Immature natural killer cell (primary cell): ENCODE results near the gene GNPTAB. TPM values are rescaled to one million over a fixed set of nuclear protein-coding genes. Genes with fewer than 3 reads are reported as not detected.
A peak's percentile ranks its signal among the peaks of the same experiment; 100 is the strongest.

ENCODE experiments used
- DNase-seq, 3 donors: peaks; one replicate each; pipeline ENCODE4 v3.0.0; 2022; ENCODE audit warnings: mixed read lengths in 1 of 3
- H3K27ac Mint-ChIP-seq, 6 donors: one replicate each; pipeline ENCODE4 v1.8.0; 2020; ENCODE audit warnings: mixed read lengths in 6 of 6, mild to moderate bottlenecking in 5 of 6, inconsistent platforms in 4 of 6, moderate library complexity in 3 of 6
- H3K27me3 Mint-ChIP-seq, 3 donors: one replicate each; pipeline ENCODE4 v1.8.0; 2020 to 2021; ENCODE audit warnings: low read depth in 3 of 3, mild to moderate bottlenecking in 3 of 3, mixed read lengths in 3 of 3, moderate library complexity in 3 of 3, inconsistent platforms in 1 of 3
- H3K36me3 Mint-ChIP-seq, 3 donors: one replicate each; pipeline ENCODE4 v1.8.0; 2020; ENCODE audit warnings: mixed read lengths in 3 of 3, inconsistent platforms in 2 of 3, mild to moderate bottlenecking in 2 of 3
- H3K4me1 Mint-ChIP-seq, 2 donors: one replicate each; pipeline ENCODE4 v1.8.0; 2020; ENCODE audit warnings: inconsistent platforms in 2 of 2, mild to moderate bottlenecking in 2 of 2, mixed read lengths in 2 of 2, moderate library complexity in 1 of 2
- H3K4me3 Mint-ChIP-seq, 5 donors: one replicate each; pipeline ENCODE4 v1.8.0; 2020; ENCODE audit warnings: mild to moderate bottlenecking in 5 of 5, mixed read lengths in 5 of 5, inconsistent platforms in 3 of 5, moderate library complexity in 3 of 5
- H3K9me3 Mint-ChIP-seq, 6 donors: one replicate each; pipeline ENCODE4 v1.8.0; 2020; ENCODE audit warnings: mild to moderate bottlenecking in 6 of 6, mixed read lengths in 6 of 6, inconsistent platforms in 4 of 6, moderate library complexity in 3 of 6
- polyA plus RNA-seq, 3 donors: library from polyadenylated mRNA; unstranded; fragments of 300-500 nt; fragmentation: Illumina TruSeq; gene quantifications; one replicate each; pipeline ENCODE4 v1.2.3, GENCODE V29; 2021

The GNPTAB gene
- polyA plus RNA-seq, 3 donors from 2014 or later: 155 to 253 (median 185) TPM

DNA sequence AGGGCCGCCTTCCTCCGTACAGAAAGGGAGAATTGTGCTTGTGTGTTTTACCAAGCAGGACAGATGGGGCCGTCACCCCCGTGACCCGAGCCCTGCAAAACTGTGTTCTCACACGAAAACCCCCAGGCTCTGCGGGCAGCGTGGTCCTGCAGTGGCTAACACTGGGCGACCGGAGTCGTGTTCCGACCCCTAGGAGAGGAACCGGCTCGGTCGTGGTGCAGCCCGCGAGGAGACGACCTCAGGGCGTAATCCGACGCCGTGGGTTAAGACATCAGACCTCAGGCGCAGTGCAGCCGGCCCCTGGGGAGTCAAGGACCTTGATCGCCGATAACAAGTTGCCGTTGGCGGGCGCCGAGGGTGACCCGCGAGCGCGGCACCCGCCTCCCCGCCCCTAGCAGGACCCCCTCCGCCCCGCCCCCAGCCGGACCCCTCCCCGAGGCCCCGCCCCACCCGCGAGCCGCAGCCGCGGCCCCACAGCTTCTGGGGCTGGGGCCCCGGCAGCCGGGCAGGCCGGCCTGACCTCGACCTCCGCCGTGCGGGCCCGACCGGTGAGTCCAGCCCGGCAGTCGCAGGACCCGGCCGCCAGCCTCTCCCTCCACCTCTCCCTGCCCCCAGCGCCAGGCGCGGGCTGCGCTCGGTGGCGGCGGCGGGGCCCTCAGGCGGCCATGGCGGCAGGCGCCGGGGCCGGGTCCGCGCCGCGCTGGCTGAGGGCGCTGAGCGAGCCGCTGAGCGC is 133.4 kb downstream of the GNPTAB start, which contains the start of gene CHPT1:
TSS of gene CHPT1 (plus strand) at position 444 of the 733 bp plus-strand sequence. CDS start at position 666, 222 bp downstream.
- peaks cover 17 to 19% of the 10 kb centered on the region in 2 donors for H3K4me1 Mint-ChIP-seq
- H3K9me3 Mint-ChIP-seq: no peaks in the 10 kb centered on the region
- H3K27me3 Mint-ChIP-seq: peaks cover 2 to 6% (median 3%) of the 10 kb centered on the region in 3 donors
- H3K4me3 Mint-ChIP-seq: peak within 1 kb of the TSS; percentile 91 to 93 (median 93)
- H3K36me3 Mint-ChIP-seq: no peaks in the 10 kb centered on the region
- DNase-seq: peak; percentile 72 to 74 (median 72)
- peak within 1 kb of the TSS; percentile 72 to 92 (median 84) for H3K27ac Mint-ChIP-seq

DNA sequence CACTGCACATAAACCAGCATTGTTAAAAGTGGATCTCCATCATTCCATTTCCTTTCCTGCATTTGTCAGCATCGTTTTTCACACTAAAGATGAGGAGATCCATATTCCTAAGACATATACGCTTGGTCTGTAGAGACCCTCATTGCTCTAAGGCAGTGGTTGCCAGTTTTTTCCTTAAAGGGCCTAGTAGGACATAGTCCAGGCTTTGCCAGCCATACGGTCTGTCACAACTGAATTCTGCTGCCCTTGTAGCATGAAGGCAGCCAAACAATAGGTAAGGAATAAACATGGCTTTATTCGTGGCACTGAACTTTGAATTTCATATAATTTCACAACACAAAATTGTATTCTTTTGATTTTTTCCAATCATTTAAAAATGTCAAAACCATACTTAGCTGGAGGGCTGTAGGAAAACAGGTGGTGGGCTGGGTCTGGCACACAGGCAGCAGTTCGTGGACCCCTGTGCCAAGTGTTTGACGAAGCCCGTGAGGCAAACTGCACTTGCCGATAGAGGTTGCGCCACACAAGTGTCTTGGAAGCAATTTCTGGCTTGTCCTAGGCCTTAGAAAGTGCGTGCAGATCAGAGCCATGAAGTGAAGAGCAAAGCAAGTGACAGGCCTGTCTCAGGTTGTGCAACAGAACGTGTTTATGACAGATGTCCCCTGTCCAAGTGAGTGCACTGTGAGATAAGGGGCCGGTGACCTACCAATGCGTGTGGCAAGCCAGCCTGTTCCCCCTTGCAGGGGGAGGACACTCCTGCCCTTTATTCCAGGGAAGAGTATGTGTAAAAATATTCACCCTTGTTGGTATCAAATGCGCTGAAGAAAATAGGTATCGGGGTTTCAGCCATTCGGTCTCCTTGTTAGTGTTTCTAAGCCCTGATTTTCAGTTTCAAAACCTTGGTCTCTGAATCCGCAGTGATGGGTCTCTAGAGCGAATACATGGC is 134.2 kb downstream of the GNPTAB start:
- Mint-ChIP-seq H3K27me3 (peaks cover 2 to 6% (median 3%) of the 10 kb centered on the region in 3 donors), H3K4me1 (peaks cover 17 to 19% of the 10 kb centered on the region in 2 donors), H3K9me3 (no peaks in the 10 kb centered on the region), H3K4me3 (peak overlapping the region; percentile 91 to 93 (median 93)), H3K36me3 (no peaks in the 10 kb centered on the region), H3K27ac (peak overlapping the region; percentile 72 to 92 (median 84))
- DNase-seq: no peak

- peaks cover 2 to 6% (median 3%) of the 10 kb centered on the region in 3 donors for H3K27me3 Mint-ChIP-seq
- DNase-seq: no peak
- H3K4me1 Mint-ChIP-seq: peaks cover 17 to 19% of the 10 kb centered on the region in 2 donors
- H3K36me3 Mint-ChIP-seq: no peaks in the 10 kb centered on the region
- H3K4me3 Mint-ChIP-seq: peak overlapping the region in 2 of 5 donors; percentile 15 to 17
- H3K27ac Mint-ChIP-seq: no peak overlapping the region
- H3K9me3 Mint-ChIP-seq: no peaks in the 10 kb centered on the region
These were observed 135.1 kb downstream of the GNPTAB start for GRCh38 chr12:101695706-101696105.

Other genes starting within 250 kb of the GNPTAB start
- gene MYBPC1, start 236.0 kb downstream of the GNPTAB start, polyA plus RNA-seq: not detected
- gene CHPT1, start 133.3 kb downstream of the GNPTAB start, polyA plus RNA-seq: 10 to 100 TPM; 13.1 to 28.5 (median 17.2) TPM
- gene SYCP3, start 91.5 kb downstream of the GNPTAB start, polyA plus RNA-seq: under 1 TPM in 1 of 3 donors, not detected in 2; 0.18 TPM
- gene DRAM1, start 46.6 kb upstream of the GNPTAB start, polyA plus RNA-seq: 1 to 10 TPM; 2.1 to 7.6 (median 4.1) TPM
- 10 to 100 TPM; 63.4 to 94.3 (median 85.8) TPM for gene WASHC3, start 231.0 kb upstream of the GNPTAB start, polyA plus RNA-seq